Karpas-422 (cell line): ENCODE results near the gene EPHB1. TPM values are rescaled to one million over a fixed set of nuclear protein-coding genes. Genes with fewer than 3 reads are reported as not detected.
A peak's percentile ranks its signal among the peaks of the same experiment; 100 is the strongest.

Experiments used
- DNase-seq: peaks from one replicate; pipeline ENCODE4 v3.0.0-alpha.2; 2015
- H2AFZ ChIP-seq: fragments of 200-600 bp; sonication (generic); 2 replicates; pipeline ENCODE4 v1.6.1; 2014; ENCODE audit warnings: antibody characterized with exemption, low read length, mixed read lengths
- H3K27ac ChIP-seq: fragments of 200-600 bp; sonication (generic); 2 replicates; pipeline ENCODE4 v1.5.1; 2014; ENCODE audit warnings: mild to moderate bottlenecking, low read length, moderate library complexity
- H3K27me3 ChIP-seq: fragments of 200-600 bp; sonication (generic); 2 replicates; pipeline ENCODE4 v1.6.1; 2014; ENCODE audit warnings: low read length, mixed read lengths
- H3K36me3 ChIP-seq: fragments of 200-600 bp; sonication (generic); 2 replicates; pipeline ENCODE4 v1.6.1; 2014; ENCODE audit warnings: low read length, mixed read lengths; ENCODE audit not compliant: insufficient read depth
- H3K4me1 ChIP-seq: fragments of 200-600 bp; sonication (generic); 2 replicates; pipeline ENCODE4 v1.6.1; 2014; ENCODE audit warnings: mild to moderate bottlenecking, low read length, mixed read lengths
- H3K4me2 ChIP-seq: fragments of 200-600 bp; sonication (generic); 2 replicates; pipeline ENCODE4 v1.6.1; 2014; ENCODE audit warnings: low read length, low read depth, mild to moderate bottlenecking; ENCODE audit not compliant: poor library complexity, severe bottlenecking
- H3K4me3 ChIP-seq: fragments of 200-600 bp; sonication (generic); 2 replicates; pipeline ENCODE4 v1.5.1; 2014; ENCODE audit warnings: mild to moderate bottlenecking, antibody characterized with exemption, low read length, mixed read lengths
- H3K79me2 ChIP-seq: fragments of 200-600 bp; sonication (generic); 2 replicates; pipeline ENCODE4 v1.6.1; 2014; ENCODE audit warnings: mild to moderate bottlenecking, low read length, mixed read lengths
- H3K9ac ChIP-seq: fragments of 200-600 bp; sonication (generic); 2 replicates; pipeline ENCODE4 v1.6.0; 2014; ENCODE audit warnings: low read length
- H3K9me2 ChIP-seq: fragments of 200-600 bp; sonication (generic), shearing (Covaris generic); replicated peaks from 2 replicates; pipeline ENCODE4 v1.6.0; 2014; ENCODE audit warnings: mild to moderate bottlenecking, low read length, moderate library complexity; ENCODE audit not compliant: insufficient read depth
- H3K9me3 ChIP-seq: fragments of 300-700, 200-600 bp; sonication (generic); 2 replicates; pipeline ENCODE4 v1.6.1; 2014; ENCODE audit warnings: low read length, mixed read lengths
- H4K20me1 ChIP-seq: fragments of 200-600 bp; sonication (generic); 2 replicates; pipeline ENCODE4 v1.6.1; 2014; ENCODE audit warnings: mild to moderate bottlenecking, antibody characterized with exemption, low read length, low read depth; ENCODE audit not compliant: insufficient read depth
- total RNA-seq: library from RNA; depleted of rRNA; stranded (reverse); fragments of >200 nt; shearing (Covaris generic); gene quantifications from 2 replicates; pipeline ENCODE4 v1.2.3, GENCODE V29; 2014; ENCODE audit warnings: low replicate concordance

Gene EPHB1
- total RNA-seq, 1 experiment from 2014 or later = 24.1 TPM

DNA sequence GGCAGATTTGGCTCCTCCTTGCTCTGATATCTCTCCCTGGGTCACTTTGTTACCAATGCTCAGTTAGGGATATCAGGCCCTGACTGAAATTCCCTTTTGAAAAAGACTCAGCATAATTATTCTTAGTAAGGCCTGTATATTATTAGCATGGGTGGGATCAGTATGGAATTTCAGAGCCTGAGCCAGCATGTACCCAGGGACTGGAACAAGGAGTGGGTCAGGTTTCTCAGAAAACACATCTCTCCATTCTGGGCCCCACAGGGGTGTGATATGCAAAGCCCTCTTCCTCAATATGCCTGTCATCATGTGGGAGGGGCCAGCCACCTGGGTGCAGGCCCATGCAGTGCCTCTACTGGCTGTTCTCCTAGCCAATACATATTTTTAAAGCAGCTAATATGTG is 423.2 kb downstream of the EPHB1 start:
- H3K79me2 ChIP-seq = no peaks in the 10 kb centered on the region
- peak; percentile 84 for DNase-seq

GRCh38 chr3:135218782-135219181 is 423.7 kb downstream of the EPHB1 start:
- H3K9me2 ChIP-seq = no peaks in the 10 kb centered on the region
- H3K4me2 ChIP-seq = peak overlapping the region; percentile 9
- no peak for DNase-seq
- H3K36me3 ChIP-seq = no peaks in the 10 kb centered on the region
- no peak overlapping the region for H3K27ac ChIP-seq
- no peaks in the 10 kb centered on the region for H3K79me2 ChIP-seq
- H3K4me1 ChIP-seq = peaks cover 38% of the 10 kb centered on the region
- no peaks in the 10 kb centered on the region for H3K27me3 ChIP-seq
- no peak overlapping the region for H2AFZ ChIP-seq
- no peaks in the 10 kb centered on the region for H4K20me1 ChIP-seq
- no peaks in the 10 kb centered on the region for H3K9me3 ChIP-seq
- H3K4me3 ChIP-seq = no peak overlapping the region
- no peak overlapping the region for H3K9ac ChIP-seq

More for the DNA sequence above, 423.2 kb downstream of the EPHB1 start:
- peaks cover 38% of the 10 kb centered on the region for H3K4me1 ChIP-seq
- H3K9me3 ChIP-seq = no peaks in the 10 kb centered on the region
- H3K9me2 ChIP-seq = no peaks in the 10 kb centered on the region
- no peak overlapping the region for H3K27ac ChIP-seq
- H3K4me2 ChIP-seq = peak overlapping the region; percentile 9
- no peak overlapping the region for H3K9ac ChIP-seq
- no peak overlapping the region for H2AFZ ChIP-seq
- H4K20me1 ChIP-seq = no peaks in the 10 kb centered on the region
- no peaks in the 10 kb centered on the region for H3K36me3 ChIP-seq
- no peaks in the 10 kb centered on the region for H3K27me3 ChIP-seq
- no peak overlapping the region for H3K4me3 ChIP-seq

DNA sequence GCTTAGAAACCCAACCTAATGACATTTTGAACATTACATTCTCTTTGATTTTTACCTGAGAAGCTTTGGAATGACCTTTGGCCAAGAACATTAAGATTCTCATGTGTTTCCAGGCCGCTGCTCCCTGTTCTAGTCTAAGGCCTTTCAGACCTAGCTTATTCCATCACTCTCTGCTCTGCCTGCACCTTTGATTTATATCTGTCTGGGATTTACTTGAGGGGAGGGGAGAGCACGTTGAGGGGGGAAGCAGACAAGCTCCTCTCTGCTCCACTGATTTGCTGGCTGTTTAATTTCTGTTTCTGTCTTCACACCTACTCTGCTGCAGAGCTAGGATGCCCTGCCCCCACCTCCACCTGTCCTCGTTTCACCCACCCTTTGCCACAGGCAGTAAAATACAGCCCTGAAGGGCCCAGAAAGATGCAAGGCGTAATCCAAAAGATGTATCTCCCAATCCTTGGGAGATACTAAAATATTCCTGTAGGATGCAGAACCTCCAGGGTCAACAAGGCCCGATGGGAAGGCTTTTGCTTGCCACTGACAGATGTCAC is 429.8 kb downstream of the EPHB1 start:
- Histone ChIP-seq H3K4me1 (peaks cover 25% of the 10 kb centered on the region), H3K4me2 (no peak overlapping the region), H3K4me3 (no peak overlapping the region), H3K27ac (no peak overlapping the region), H3K36me3 (no peaks in the 10 kb centered on the region), H3K9me2 (no peaks in the 10 kb centered on the region), H4K20me1 (no peaks in the 10 kb centered on the region), H3K79me2 (no peaks in the 10 kb centered on the region), H3K27me3 (no peaks in the 10 kb centered on the region), H2AFZ (no peak overlapping the region), H3K9me3 (no peaks in the 10 kb centered on the region), H3K9ac (no peak overlapping the region)
- DNase-seq = no peak

DNA sequence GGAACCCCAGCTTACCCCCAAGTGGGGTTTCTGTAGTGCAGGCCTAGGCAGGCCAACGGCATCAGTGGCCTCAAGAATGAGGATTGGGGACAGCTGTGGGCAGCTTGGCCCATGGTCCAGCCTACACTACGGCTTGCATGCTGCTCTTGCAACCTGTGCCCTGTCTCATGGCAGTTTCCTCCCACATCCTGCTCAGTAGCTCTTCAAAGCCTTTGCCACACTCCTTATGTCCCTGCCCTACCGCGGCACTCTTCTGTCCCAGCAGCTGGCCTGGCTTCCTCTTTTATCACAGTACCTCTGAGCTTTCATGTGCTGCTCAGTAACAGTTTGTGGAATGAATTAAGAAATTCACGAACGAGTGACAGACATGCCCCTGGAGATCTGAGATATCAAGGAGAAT is 431.0 kb downstream of the EPHB1 start:
- no peak overlapping the region for H3K4me3 ChIP-seq
- peaks cover 25% of the 10 kb centered on the region for H3K4me1 ChIP-seq
- no peak overlapping the region for H3K9ac ChIP-seq
- H4K20me1 ChIP-seq = no peaks in the 10 kb centered on the region
- no peaks in the 10 kb centered on the region for H3K27me3 ChIP-seq
- H3K9me2 ChIP-seq = no peaks in the 10 kb centered on the region
- H3K36me3 ChIP-seq = no peaks in the 10 kb centered on the region
- no peak for DNase-seq
- H3K27ac ChIP-seq = no peak overlapping the region
- no peak overlapping the region for H3K4me2 ChIP-seq
- no peaks in the 10 kb centered on the region for H3K9me3 ChIP-seq
- no peak overlapping the region for H2AFZ ChIP-seq
- no peaks in the 10 kb centered on the region for H3K79me2 ChIP-seq

- no peak overlapping the region for H2AFZ ChIP-seq
- H3K9me3 ChIP-seq = no peaks in the 10 kb centered on the region; the same call in 1 of the 2 replicates
- H3K9me2 ChIP-seq = no peaks in the 10 kb centered on the region
- no peaks in the 10 kb centered on the region for H3K36me3 ChIP-seq
- no peaks in the 10 kb centered on the region for H3K27me3 ChIP-seq
- no peak overlapping the region for H3K27ac ChIP-seq
- no peak overlapping the region for H3K9ac ChIP-seq
- H3K4me1 ChIP-seq = peaks cover 28% of the 10 kb centered on the region
- no peak for DNase-seq
- peak overlapping the region; percentile 4 for H3K4me2 ChIP-seq
- H4K20me1 ChIP-seq = no peaks in the 10 kb centered on the region
- H3K79me2 ChIP-seq = no peaks in the 10 kb centered on the region
- H3K4me3 ChIP-seq = no peak overlapping the region
These were observed 433.1 kb downstream of the EPHB1 start for GRCh38 chr3:135228201-135228600.

DNA sequence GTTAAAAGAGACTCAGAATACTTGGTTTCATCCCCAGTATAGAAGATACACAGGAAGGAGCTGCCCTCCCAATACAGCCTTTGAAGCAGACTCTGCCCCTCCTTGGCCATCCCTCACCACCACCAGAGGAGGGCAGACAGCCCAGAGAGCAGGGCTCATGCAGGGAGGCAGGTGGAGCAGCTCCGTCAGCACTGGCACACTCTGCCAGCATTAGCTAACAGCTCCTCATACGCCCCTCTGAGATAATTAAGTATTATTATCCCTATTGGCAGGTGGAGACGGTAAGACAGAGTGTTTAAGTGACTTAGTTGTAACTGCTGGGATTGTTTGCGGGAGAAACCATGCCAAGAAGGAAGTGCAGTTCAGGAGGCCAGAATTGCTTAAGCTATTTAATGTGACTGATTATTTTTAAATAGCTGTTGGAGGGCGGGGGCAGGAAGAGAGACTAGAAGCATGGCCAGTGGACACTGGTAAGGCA is 434.0 kb downstream of the EPHB1 start:
- H4K20me1 ChIP-seq = no peaks in the 10 kb centered on the region
- no peak overlapping the region for H3K4me2 ChIP-seq
- no peaks in the 10 kb centered on the region for H3K79me2 ChIP-seq
- H3K27me3 ChIP-seq = no peaks in the 10 kb centered on the region
- no peak for DNase-seq
- no peak overlapping the region for H3K27ac ChIP-seq
- no peaks in the 10 kb centered on the region for H3K36me3 ChIP-seq
- no peak overlapping the region for H3K4me3 ChIP-seq
- H3K9me3 ChIP-seq = no peaks in the 10 kb centered on the region; the same call in 1 of the 2 replicates
- H3K9me2 ChIP-seq = no peaks in the 10 kb centered on the region
- H3K9ac ChIP-seq = no peak overlapping the region
- H2AFZ ChIP-seq = no peak overlapping the region
- peaks cover 28% of the 10 kb centered on the region for H3K4me1 ChIP-seq

DNA sequence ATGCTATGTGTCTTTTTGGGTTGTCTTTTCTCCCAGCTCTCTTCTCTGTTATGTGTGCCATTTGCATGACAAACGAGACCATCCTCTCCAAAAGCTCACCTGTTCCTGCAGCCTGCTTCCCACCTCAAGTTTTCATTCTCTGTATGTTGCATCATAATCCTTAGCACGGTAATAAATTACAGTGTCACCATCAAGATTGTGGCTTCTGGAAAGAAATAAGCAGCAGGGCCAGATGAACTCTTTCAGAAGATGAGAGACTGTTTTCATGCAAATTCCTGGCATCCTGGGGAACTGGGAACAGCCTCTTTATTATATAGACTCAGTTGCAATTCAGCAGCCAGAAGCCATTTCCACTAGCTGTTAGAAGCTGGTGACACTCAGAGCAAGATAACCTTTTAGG is 436.7 kb downstream of the EPHB1 start:
- H3K27me3 ChIP-seq = no peaks in the 10 kb centered on the region
- H3K4me1 ChIP-seq = peaks cover 29% of the 10 kb centered on the region
- H2AFZ ChIP-seq = no peak overlapping the region
- no peak for DNase-seq
- H3K36me3 ChIP-seq = no peaks in the 10 kb centered on the region
- no peaks in the 10 kb centered on the region for H4K20me1 ChIP-seq
- no peaks in the 10 kb centered on the region for H3K79me2 ChIP-seq
- no peak overlapping the region for H3K9ac ChIP-seq
- no peak overlapping the region for H3K4me3 ChIP-seq
- no peaks in the 10 kb centered on the region for H3K9me2 ChIP-seq
- H3K4me2 ChIP-seq = no peak overlapping the region
- H3K9me3 ChIP-seq = no peaks in the 10 kb centered on the region; the same call in 1 of the 2 replicates
- H3K27ac ChIP-seq = no peak overlapping the region

GRCh38 chr3:135232226-135232625 is 437.2 kb downstream of the EPHB1 start:
- Histone ChIP-seq H4K20me1 (no peaks in the 10 kb centered on the region), H3K27ac (no peak overlapping the region), H3K4me1 (peaks cover 34% of the 10 kb centered on the region), H3K4me3 (no peak overlapping the region), H3K4me2 (no peak overlapping the region), H3K9me3 (no peaks in the 10 kb centered on the region; the same call in 1 of the 2 replicates), H3K9me2 (no peaks in the 10 kb centered on the region), H3K9ac (no peak overlapping the region), H3K36me3 (no peaks in the 10 kb centered on the region), H2AFZ (no peak overlapping the region), H3K27me3 (no peaks in the 10 kb centered on the region), H3K79me2 (no peaks in the 10 kb centered on the region)
- no peak for DNase-seq
